Cardiac fibroblast (primary cell): ENCODE data around the gene NUPR1.
"Not testable (repeated sequence)": the region's sequence is repeated elsewhere in the genome, so short reads cannot be mapped to it uniquely, and the experiment has no call there.

Source experiments
- DNase-seq, 2 donors: peaks; one replicate each; pipeline versions ENCODE4 v3.0.0 to v3.0.0-alpha.2; 2010; ENCODE audit warnings: low read depth in 2 of 2
- H3K4me3 ChIP-seq, 2 donors: replicated peaks in 1 of 2; 1 replicate in 1 of 2; 2 replicates in 1 of 2; pipeline ENCODE4 v1.5.1; 2011; ENCODE audit warnings: low read depth in 2 of 2, low read length in 2 of 2, mild to moderate bottlenecking in 2 of 2, moderate library complexity in 1 of 2
- CTCF ChIP-seq: IDR thresholded peaks from one replicate; pipeline ENCODE4 v1.5.1; 2011; ENCODE audit warnings: low read depth, mild to moderate bottlenecking, low read length, inconsistent platforms

NUPR1 gene

GRCh38 chr16:28554634-28555423 lies 16.1 kb upstream of the NUPR1 start:
- H3K4me3 ChIP-seq, result peak overlapping the region; percentile 27 to 81
- DNase-seq, result no peak
- no peak for TF ChIP-seq CTCF

- TF ChIP-seq CTCF, result peak; percentile 8
- peak; percentile 96 for DNase-seq
- H3K4me3 ChIP-seq, result peak within 1 kb of the TSS; percentile 74 to 81
These were observed 15.2 kb upstream of the NUPR1 start, which contains the start of gene SGF29 for GRCh38 chr16:28553776-28554633. Gene SGF29 (plus strand): TSS chr16:28553920. CDS start chr16:28581070, 27,150 bp downstream.

GRCh38 chr16:28549301-28549899 lies 10.6 kb upstream of the NUPR1 start:
- no peak overlapping the region for H3K4me3 ChIP-seq
- DNase-seq, result peak; percentile 62 to 68
- TF ChIP-seq CTCF, result peak; percentile 62

GRCh38 chr16:28548306-28548802 lies 9.6 kb upstream of the NUPR1 start:
- no peak overlapping the region for H3K4me3 ChIP-seq
- TF ChIP-seq CTCF, result no peak
- no peak for DNase-seq

- no peak for DNase-seq
- TF ChIP-seq CTCF, result no peak
- H3K4me3 ChIP-seq, result no peak overlapping the region
These were observed 7.9 kb upstream of the NUPR1 start for GRCh38 chr16:28546626-28547025.

GRCh38 chr16:28545964-28546363 lies 7.2 kb upstream of the NUPR1 start:
- H3K4me3 ChIP-seq, DNase-seq: not testable (repeated sequence)
